Peyer's patch (tissue), 4 donors: ENCODE data around the gene DOCK8.

Experiments used
- POLR2A ChIP-seq, 2 donors: fragments of 450-650 bp; IDR thresholded peaks; one replicate each; pipeline ENCODE4 v1.5.1; 2017; ENCODE audit warnings: antibody characterized with exemption in 2 of 2, mild to moderate bottlenecking in 2 of 2, moderate library complexity in 2 of 2
- TF ChIP-seq, protein P1 (sequence below), 6 experiments: fragments of 450-650 bp in 4 of 6; fragments of 200-600 bp in 2 of 6; sonication (generic) in 1 of 6; IDR thresholded peaks; one replicate each; pipeline ENCODE4 v1.5.1; 2017 to 2019; ENCODE audit warnings: antibody characterized with exemption in 6 of 6, mild to moderate bottlenecking in 3 of 6, moderate library complexity in 1 of 6

- no peak for TF ChIP-seq POLR2A (IDR thresholded peaks at IDR 0.05)
- TF ChIP-seq, protein P1, sequence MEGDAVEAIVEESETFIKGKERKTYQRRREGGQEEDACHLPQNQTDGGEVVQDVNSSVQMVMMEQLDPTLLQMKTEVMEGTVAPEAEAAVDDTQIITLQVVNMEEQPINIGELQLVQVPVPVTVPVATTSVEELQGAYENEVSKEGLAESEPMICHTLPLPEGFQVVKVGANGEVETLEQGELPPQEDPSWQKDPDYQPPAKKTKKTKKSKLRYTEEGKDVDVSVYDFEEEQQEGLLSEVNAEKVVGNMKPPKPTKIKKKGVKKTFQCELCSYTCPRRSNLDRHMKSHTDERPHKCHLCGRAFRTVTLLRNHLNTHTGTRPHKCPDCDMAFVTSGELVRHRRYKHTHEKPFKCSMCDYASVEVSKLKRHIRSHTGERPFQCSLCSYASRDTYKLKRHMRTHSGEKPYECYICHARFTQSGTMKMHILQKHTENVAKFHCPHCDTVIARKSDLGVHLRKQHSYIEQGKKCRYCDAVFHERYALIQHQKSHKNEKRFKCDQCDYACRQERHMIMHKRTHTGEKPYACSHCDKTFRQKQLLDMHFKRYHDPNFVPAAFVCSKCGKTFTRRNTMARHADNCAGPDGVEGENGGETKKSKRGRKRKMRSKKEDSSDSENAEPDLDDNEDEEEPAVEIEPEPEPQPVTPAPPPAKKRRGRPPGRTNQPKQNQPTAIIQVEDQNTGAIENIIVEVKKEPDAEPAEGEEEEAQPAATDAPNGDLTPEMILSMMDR (IDR thresholded peaks at IDR 0.05): no peak
These were observed 161.4 kb downstream of the DOCK8 start for GRCh38 chr9:376115-376514.
